Measurements from ENCODE around the gene CEACAM19. TPM values are rescaled to one million over a fixed set of nuclear protein-coding genes. Genes with fewer than 3 reads are reported as not detected.

Gene CEACAM19
- total and polyA plus RNA-seq, 2 of the 4 experiments (the other 2 are of a cell fraction) = 0.72 to 9.3 TPM

DNA sequence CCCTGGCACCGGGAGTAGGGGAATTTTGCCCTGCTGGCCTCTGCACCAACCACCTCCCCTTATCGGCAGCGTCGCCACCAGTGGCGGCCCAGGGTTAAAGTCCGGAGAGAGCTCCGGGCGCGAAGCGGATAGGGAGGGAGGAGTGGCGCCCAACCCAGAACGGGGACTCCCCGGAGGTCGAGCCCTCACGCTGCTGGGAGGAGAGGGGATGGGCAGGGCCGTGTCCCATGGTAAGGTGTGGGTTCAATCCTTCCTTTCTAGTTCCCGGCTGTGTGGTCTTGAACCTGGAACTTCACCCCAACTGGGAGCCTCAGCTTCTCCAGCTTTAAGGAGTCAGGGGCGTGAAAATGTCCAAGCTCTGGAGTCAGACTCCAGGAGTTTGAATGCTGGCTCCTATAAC is 54.0 kb downstream of the CEACAM19 start:
- Histone ChIP-seq H3K27me3 (ENCODE audit: control insufficient read depth, insufficient read depth, low read length) (no peaks in the 10 kb centered on the region), H3K4ac (ENCODE audit: low read depth, low read length) (peak overlapping the region; percentile 74), H2BK120ac (ENCODE audit: low read depth, low read length) (peak overlapping the region; percentile 65; the same call in 1 of the 2 replicates), H2BK15ac (ENCODE audit: low read depth, low read length) (peak overlapping the region; percentile 89; the same call in 1 of the 3 replicates), H3K18ac (ENCODE audit: low read depth, low read length) (no peak overlapping the region), H3K4me2 (ENCODE audit: low read depth, low read length) (no peak overlapping the region), H3K14ac (replicated peaks; ENCODE audit: low read depth, low read length) (no peak overlapping the region; the same call in 1 of the 2 replicates), H3K9me1 (ENCODE audit: insufficient read depth, low read length) (0 out of 2 replicates have a peak, but pooled peaks cover 3% of the 10 kb centered on the region), H3K4me3 (ENCODE audit: insufficient read depth, low read depth, low read length) (no peak overlapping the region), H2BK20ac (ENCODE audit: low read depth, low read length) (peak overlapping the region; percentile 78), H2AK9ac (replicated peaks; ENCODE audit: low read depth, low read length, poor library complexity) (peak overlapping the region; percentile 66), H4K20me1 (ENCODE audit: insufficient read depth, low read length) (no peaks in the 10 kb centered on the region), H2BK5ac (ENCODE audit: low read depth, low read length, poor library complexity, severe bottlenecking) (peak overlapping the region; percentile 53), H2AFZ (replicated peaks; ENCODE audit: low read length, poor library complexity) (peak overlapping the region; percentile 49), H3K79me1 (ENCODE audit: low read depth in 1 of 2, low read length in 2 of 2) (no peaks in the 10 kb centered on the region), H3K23ac (ENCODE audit: low read depth, low read length) (no peak overlapping the region), H3K27ac (ENCODE audit: insufficient read depth, low read length) (no peak overlapping the region), H3K9ac (ENCODE audit: low read depth, low read length) (no peak overlapping the region), H2AK5ac (ENCODE audit: low read depth, low read length) (peak overlapping the region; percentile 80), H4K8ac (ENCODE audit: low read depth in 2 of 2, low read length in 2 of 2) (peak overlapping the region; percentile 27 to 73; a peak in 2 of 4 replicates), H3K56ac (ENCODE audit: extremely low read depth, insufficient read depth, low read length) (no peak overlapping the region), H3K4me1 (ENCODE audit: control insufficient read depth, insufficient read depth, low read length) (peaks cover 10% of the 10 kb centered on the region), H3K36me3 (ENCODE audit: control insufficient read depth, insufficient read depth, low read length) (no peaks in the 10 kb centered on the region), H3K9me3 (ENCODE audit: control insufficient read depth, insufficient read depth, low read length) (no peaks in the 10 kb centered on the region), H4K91ac (ENCODE audit: insufficient read depth, low read depth, low read length) (peak overlapping the region; percentile 48; the same call in 1 of the 2 replicates), H4K5ac (ENCODE audit: low read depth, low read length) (no peak overlapping the region; the same call in 1 of the 2 replicates)
- no TSS peak for BruUV-seq (replicated peaks)
- DNase-seq = no peak
- CTCF ChIA-PET = interaction anchor here (1.9 to 3.8 kb wide), 2 partner anchors 32 to 47 kb away, joined by 11 to 71 read pairs; no protein-coding TSS in a partner anchor
- TF ChIP-seq CHD1 (IDR thresholded peaks at IDR 0.05; ENCODE audit: low read depth, low read length) (no peak), MAZ (IDR thresholded peaks at IDR 0.05; ENCODE audit: borderline replicate concordance, low read depth, low read length) (no peak), CEBPB (IDR thresholded peaks at IDR 0.05; ENCODE audit: low read depth, low read length) (no peak), RCOR1 (IDR thresholded peaks at IDR 0.05; ENCODE audit: insufficient replicate concordance, low read length) (no peak)
- ATAC-seq (ENCODE audit: low read depth) = no peak
- dilution Hi-C loops (cut with HindIII; ENCODE audit: low sequenced_read_pairs, unreplicated experiment) (no loop called here), intact Hi-C loops (cut with micrococcal nuclease) (no loop called here), in situ Hi-C loops (cut with MboI; ENCODE audit: low sequenced_read_pairs) (no loop called here)
- WGBS, 2 experiments (ENCODE audit: extremely low coverage in 2 of 2, insufficient read length in 1 of 2) = 62% methylated on average over 2 of the region's 18 CpGs; no CpG with 5 or more reads in 1 of the 2 experiments
- POLR2A ChIA-PET (ENCODE audit: unreplicated experiment) = interaction anchor here (0.6 kb wide), 1 partner anchor 14 kb away, joined by 3 read pairs; no protein-coding TSS in a partner anchor

Measured in IMR-90 (cell line).